ENCODE data around the gene PABPC1L. TPM values are rescaled to one million over a fixed set of nuclear protein-coding genes. Genes with fewer than 3 reads are reported as not detected.
A peak's percentile ranks its signal among the peaks of the same experiment; 100 is the strongest.

The PABPC1L gene
- total RNA-seq, 1 experiment from 2014 or later: 83.5 TPM

DNA sequence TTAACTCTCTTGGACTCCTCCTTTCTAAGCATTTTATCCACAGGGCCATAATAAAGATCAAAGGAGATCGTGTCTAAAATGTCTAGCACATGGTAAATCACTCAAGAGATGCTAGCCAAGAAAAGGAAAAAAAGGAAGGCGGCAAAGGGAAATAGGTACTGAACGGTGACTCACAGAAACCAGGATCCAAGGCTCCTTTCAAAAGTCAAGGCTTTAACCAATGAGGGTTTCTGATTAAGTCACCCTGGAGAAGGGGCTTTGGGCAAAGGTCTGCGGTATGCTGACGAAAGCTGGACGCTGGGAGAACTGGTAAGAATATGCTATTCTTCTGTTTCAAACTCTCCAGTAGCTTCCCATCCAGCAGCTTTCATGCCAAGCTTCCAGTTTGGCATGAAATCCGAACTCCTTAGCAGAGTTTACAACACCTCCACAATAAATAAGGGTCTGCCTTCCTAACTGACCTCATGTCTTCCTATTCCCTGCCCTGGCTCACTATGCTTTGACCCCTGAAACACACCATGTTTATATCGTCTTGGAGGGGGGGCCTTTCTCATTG is 49.3 kb downstream of the PABPC1L start:
- WGBS (ENCODE audit: extremely low coverage, insufficient read length, low lambda C conversion rate): no CpG with 5 or more reads among the region's 8 CpGs
- no peak for DNase-seq
- no peak overlapping the region for H3K56ac ChIP-seq (ENCODE audit: insufficient read length, low read depth, low read length)

More for the DNA sequence above, 49.3 kb downstream of the PABPC1L start:
- TF ChIP-seq, protein P1, sequence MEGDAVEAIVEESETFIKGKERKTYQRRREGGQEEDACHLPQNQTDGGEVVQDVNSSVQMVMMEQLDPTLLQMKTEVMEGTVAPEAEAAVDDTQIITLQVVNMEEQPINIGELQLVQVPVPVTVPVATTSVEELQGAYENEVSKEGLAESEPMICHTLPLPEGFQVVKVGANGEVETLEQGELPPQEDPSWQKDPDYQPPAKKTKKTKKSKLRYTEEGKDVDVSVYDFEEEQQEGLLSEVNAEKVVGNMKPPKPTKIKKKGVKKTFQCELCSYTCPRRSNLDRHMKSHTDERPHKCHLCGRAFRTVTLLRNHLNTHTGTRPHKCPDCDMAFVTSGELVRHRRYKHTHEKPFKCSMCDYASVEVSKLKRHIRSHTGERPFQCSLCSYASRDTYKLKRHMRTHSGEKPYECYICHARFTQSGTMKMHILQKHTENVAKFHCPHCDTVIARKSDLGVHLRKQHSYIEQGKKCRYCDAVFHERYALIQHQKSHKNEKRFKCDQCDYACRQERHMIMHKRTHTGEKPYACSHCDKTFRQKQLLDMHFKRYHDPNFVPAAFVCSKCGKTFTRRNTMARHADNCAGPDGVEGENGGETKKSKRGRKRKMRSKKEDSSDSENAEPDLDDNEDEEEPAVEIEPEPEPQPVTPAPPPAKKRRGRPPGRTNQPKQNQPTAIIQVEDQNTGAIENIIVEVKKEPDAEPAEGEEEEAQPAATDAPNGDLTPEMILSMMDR (conservative IDR thresholded peaks at IDR 0.05): no peak
- H3K9me3 Mint-ChIP-seq: no peaks in the 10 kb centered on the region; a peak in 1 of 5 replicates
- Histone ChIP-seq H4K91ac (ENCODE audit: insufficient read length, low read depth, low read length) (no peak overlapping the region), H2BK12ac (ENCODE audit: insufficient read length, low read depth, low read length) (no peak overlapping the region), H4K20me1 (ENCODE audit: control insufficient read depth, insufficient read depth, insufficient read length) (no peaks in the 10 kb centered on the region), H3K23me2 (ENCODE audit: insufficient read length, low read depth, low read length, poor library complexity, severe bottlenecking) (peaks cover 6% of the 10 kb centered on the region), H3K27ac (ENCODE audit: insufficient read length, low read depth, low read length) (no peak overlapping the region), H3K4me2 (ENCODE audit: insufficient read depth, insufficient read length, low read length) (peak overlapping the region; percentile 93), H3T11ph (ENCODE audit: low read length) (no peak overlapping the region), H3K23ac (ENCODE audit: insufficient read length, low read depth, low read length) (no peak overlapping the region), H2AFZ (ENCODE audit: low read length) (no peak overlapping the region), H2BK120ac (ENCODE audit: low read depth, low read length, poor library complexity, severe bottlenecking) (no peak overlapping the region), H3K18ac (ENCODE audit: insufficient read length, low read depth, low read length) (no peak overlapping the region), H3K4ac (ENCODE audit: low read depth, low read length) (no peak overlapping the region), H4K5ac (ENCODE audit: insufficient read length, low read depth, low read length) (no peak overlapping the region), H3K4me1 (ENCODE audit: insufficient read depth, low read length) (0 out of 2 replicates have a peak, but pooled peaks cover 2% of the 10 kb centered on the region), H3K9ac (ENCODE audit: extremely low read depth, insufficient read length, low read length) (peak overlapping the region; percentile 73), H2AK5ac (ENCODE audit: insufficient read length, low read length) (no peak overlapping the region), H3K79me2 (ENCODE audit: insufficient read depth, low read length) (no peaks in the 10 kb centered on the region), H3K79me1 (ENCODE audit: insufficient read depth, low read depth, low read length, poor library complexity, severe bottlenecking) (peaks cover 4% of the 10 kb centered on the region), H3K27me3 (ENCODE audit: insufficient read depth, low read length) (no peaks in the 10 kb centered on the region; the same call in 1 of the 2 replicates), H2BK20ac (ENCODE audit: low read depth, low read length, poor library complexity, severe bottlenecking) (no peak overlapping the region), H3K9me3 (ENCODE audit: control insufficient read depth, low read depth, low read length) (no peaks in the 10 kb centered on the region), H4K8ac (replicated peaks; ENCODE audit: insufficient read length, low read depth, low read length) (no peak overlapping the region), H2BK5ac (ENCODE audit: insufficient read length, low read length) (no peak overlapping the region), H3K14ac (ENCODE audit: insufficient read depth, low read length) (no peak overlapping the region), H2BK15ac (ENCODE audit: low read depth, low read length) (no peak overlapping the region)
- peak overlapping the region; percentile 87 to 95 for H3K4me3 Mint-ChIP-seq
- peaks cover 38% of the 10 kb centered on the region for H3K27me3 Mint-ChIP-seq (ENCODE audit: low read depth)
- peaks cover 17 to 35% (median 33%) of the 10 kb centered on the region in 3 experiments; a peak in 6 of 7 replicates for H3K36me3 Mint-ChIP-seq (ENCODE audit: insufficient read depth in 1 of 3, low read depth in 3 of 3)
- H3K4me1 Mint-ChIP-seq: peaks cover 27 to 34% of the 10 kb centered on the region in 2 experiments
- no peak overlapping the region for H3K27ac Mint-ChIP-seq
